GM19324 (cell line): ENCODE measurements around the gene ZCCHC3.

Experiments used
- ATAC-seq: cut with Tn5 transposase; IDR thresholded peaks from one replicate; pipeline ENCODE4 v1.9.1; 2021; ENCODE audit warnings: mild to moderate bottlenecking, moderate library complexity; ENCODE audit not compliant: unreplicated experiment, low FRiP score

Gene ZCCHC3

DNA sequence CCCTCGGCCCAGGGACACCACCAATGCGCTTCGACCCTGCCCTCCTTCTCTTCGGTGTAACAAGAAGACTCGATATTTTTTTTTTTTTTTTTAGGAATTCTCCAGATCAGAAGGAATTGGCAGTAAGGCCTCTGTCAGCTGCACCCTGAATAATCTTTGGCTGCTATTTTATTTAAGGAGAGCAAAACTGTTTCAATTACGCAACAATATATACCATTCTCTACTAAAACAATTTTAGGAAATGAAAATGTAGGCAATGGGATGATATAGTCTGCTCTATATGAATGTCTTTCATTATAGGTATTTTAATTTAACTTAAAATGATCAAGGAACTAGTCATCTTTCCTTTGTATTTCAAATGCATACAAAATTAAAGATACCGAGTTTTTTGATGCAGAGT lies 13.3 kb downstream of the ZCCHC3 start:
- ATAC-seq = no peak

DNA sequence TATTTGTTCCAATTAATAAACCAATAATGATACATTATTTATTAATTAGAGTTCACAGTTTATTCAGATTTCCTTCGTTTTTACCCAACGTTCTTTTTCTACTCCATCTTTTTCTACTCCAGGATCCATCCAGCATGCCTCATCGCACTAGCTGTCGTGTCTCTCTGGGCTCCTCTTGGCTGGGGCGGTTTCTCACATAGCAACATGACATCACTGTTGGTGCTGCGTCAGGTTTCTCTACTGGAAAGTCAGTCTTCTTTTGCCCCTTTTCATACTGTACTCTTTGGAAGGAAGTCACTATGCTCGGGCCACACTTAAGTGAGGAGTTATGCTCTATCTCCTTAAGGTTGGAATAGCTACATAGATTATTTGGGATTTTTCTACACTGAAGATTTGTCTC lies 14.2 kb downstream of the ZCCHC3 start:
- ATAC-seq = no peak

DNA sequence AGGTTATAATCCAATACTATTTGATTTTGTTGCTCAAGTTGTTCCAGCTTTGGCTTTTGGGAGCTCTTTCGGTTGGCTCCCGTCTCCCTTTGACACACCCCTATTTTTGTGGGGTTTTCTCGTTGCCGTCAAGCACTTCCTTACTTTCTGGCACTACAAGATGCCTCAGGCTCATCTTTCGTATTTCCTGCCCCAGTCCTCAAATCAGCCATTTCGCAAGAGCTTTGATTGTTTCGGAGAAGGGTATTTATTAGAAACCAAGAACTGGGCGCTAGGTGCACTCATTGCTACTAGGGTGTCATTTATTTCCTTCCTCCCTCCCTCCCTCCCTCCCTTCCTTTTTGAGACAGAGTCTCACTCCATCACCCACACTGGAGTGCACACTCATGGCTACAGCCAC lies 14.7 kb downstream of the ZCCHC3 start:
- no peak for ATAC-seq

DNA sequence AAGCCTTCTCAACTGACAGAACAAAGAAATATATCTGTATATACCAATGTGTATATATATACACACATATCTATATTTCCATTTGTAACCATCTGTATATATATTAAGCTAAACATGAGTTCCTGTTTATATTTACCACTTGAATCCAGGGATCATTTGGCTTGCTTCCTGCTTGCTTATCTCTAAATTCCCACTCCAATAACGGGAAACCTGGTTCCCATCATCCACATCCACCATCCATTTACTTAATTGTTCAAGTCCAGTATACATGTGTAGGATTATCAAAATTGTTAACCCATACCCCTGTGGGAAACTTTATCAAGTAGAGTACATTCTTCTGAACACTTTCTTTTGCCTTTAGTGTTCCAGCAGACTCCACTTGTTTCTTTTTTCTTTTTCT lies 15.5 kb downstream of the ZCCHC3 start:
- ATAC-seq = no peak

DNA sequence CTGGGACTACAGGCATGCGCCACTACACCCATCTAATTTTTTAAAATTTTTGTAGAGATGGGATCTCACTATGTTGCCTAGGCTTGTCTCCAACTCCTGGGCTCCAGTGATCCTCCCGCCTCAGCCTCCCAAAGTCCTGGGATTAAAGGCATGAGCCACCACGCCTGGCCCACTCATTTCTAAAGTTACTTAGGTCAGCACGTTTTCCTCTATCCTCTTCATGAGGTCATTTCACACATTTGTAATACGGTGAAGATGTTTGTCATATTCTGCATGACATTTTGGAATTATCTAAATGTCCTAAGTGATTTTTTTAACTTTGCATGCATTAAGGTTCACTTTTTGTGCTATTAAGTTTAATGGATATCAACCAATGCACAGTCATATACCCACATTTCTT lies 16.0 kb downstream of the ZCCHC3 start:
- ATAC-seq = no peak

DNA sequence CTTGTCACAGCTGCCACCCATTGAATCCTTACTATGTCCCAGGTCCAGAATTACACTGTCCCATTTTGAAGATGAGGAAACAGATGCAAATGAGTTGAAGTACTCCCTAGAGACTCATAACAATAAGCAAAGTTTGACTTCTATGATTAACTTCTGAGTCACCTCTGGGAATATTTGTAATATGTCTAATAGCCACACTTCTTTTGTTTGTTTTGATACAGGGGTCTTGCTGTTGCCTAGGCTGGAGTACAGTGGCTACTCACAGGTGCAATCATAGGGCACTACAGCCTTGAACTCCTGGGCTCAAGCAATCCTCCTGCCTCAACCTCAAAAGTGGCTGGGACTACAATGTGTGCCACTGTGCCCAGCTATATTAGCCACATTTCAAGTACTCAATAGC lies 16.6 kb downstream of the ZCCHC3 start:
- ATAC-seq = no peak

DNA sequence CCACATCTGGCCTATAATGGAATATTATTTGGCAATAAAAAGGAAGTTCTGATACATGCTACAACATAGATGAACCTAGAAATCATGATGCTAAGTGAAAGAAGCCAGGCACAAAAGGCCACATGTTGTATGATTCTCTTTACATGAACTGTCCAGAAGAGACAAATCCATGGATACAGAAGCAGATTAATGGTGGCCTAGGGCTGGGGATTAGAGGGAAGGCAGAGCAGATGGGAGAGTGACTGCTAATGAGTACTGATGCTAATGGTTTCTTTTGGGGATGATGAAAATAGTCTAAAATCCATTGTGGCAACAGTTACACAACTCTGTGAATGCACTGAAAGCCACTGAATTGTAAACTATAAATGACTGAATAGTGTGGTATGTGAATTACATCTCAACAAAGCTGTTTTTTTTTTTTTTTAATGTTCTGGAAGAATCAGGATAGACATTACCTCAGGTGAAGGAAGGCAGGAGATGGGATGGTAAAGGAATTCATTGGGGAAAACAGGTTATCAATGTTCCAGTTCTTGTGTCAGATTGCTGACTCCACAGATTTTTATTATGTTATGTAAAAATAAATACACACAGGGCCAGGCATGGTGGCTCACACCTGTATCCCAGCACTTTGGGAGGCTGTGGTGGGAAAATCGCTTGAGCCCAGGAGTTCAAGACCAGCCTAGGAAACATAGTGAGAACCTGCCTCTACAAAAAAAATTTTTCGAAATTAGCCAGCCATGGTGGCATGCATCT lies 19.1 kb downstream of the ZCCHC3 start:
- no peak for ATAC-seq

DNA sequence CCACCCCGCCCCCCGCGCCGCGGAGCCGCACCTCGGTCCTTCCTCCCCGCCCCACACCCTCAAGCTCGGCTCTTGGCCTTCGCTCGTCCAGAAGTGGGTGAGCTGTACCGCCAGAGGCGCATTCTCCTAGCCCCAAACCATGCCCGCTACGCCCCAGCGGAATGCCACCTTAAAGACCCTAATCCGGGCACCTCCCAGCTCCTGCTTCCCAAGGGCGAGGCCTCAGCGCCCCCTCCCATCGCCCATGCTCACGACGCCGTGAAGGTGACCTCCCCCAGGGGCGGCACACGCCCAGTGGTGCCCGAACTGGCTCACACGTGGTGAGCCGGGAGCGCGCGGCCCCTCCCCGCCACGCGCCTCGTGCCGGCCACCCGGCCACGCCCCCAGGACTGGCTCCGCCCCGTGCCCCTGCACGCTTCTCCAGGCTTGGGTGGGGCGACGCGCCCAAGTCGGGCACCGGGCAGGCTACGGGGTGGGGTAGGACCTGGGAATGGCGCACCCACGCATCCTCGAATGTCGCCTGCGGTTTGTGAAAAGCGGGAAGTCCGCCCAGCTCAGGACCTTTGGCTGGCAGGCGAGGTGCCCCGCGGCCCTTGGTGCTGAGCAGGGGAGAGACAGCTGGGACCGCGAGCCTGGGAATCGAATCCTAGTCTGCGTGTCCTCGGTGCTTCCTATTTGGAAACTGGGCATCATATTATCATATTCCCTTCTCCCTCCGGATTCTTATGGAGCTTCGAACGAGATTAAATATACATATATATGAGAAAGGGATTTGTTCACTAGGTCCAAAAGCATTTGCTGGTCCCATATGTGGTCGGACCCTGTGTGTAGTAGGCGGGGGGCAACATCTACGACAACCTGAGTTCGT lies 27.0 kb downstream of the ZCCHC3 start:
- peak; percentile 63 for ATAC-seq

DNA sequence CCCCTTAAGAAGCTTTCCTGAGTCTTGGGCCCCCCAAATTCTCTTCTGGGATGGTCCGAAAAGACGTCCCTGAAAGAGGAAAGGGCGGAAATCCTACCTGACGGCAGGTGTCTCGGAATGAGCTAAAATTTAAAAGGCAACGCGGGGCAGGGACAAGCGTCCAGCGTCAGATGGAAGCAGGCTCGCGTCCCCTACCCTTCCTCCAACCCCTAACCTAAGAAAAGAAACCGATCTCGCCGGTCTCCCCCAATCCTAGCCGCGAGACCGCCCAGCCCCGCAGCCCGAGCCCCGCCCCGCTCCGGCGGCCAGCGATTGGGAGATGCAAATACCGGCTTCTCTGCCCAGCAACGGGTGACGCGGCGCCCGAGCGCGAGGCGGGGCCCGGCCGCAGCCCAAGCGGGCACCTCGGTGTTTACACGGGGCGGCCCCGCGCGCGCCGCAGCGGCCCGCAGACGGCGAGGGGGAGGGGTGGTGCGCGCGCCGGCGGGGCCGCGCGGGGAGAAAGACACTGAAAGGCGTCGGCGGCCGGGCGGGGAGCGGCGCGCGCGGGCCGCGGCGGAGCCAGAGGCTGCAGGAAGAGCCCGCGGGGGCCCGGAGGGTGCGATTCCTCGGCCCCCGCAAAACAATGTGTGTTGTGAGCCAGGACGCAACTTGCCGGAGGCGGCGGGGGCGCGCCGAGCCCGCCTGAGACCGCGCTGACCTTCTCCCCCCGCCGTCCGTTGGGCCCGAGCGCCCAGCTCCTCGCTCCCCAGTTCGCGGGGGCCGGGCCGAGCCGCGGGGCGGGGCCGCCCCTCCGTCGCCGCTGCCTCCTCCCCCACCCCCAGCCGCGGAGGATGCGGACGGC lies 27.9 kb downstream of the ZCCHC3 start, which contains the start of gene SOX12:
Gene SOX12, plus strand, starts transcription at position 508 of the 844 bp plus-strand sequence. CDS start 373 bp downstream, outside the sequence.
- peak; percentile 74 for ATAC-seq

DNA sequence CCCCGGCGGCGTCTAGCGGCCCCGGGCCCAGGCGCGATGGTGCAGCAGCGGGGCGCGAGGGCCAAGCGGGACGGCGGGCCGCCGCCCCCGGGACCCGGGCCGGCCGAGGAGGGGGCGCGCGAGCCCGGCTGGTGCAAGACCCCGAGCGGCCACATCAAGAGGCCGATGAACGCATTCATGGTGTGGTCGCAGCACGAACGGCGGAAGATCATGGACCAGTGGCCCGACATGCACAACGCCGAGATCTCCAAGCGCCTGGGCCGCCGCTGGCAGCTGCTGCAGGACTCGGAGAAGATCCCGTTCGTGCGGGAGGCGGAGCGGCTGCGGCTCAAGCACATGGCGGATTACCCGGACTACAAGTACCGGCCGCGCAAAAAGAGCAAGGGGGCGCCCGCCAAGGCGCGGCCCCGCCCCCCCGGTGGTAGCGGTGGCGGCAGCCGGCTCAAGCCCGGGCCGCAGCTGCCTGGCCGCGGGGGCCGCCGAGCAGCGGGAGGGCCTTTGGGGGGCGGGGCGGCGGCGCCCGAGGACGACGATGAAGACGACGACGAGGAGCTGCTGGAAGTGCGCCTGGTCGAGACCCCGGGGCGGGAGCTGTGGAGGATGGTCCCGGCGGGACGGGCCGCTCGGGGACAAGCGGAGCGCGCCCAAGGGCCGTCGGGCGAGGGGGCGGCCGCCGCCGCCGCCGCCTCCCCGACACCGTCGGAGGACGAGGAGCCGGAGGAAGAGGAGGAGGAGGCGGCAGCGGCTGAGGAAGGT lies 28.7 kb downstream of the ZCCHC3 start:
- ATAC-seq = peak; percentile 6

DNA sequence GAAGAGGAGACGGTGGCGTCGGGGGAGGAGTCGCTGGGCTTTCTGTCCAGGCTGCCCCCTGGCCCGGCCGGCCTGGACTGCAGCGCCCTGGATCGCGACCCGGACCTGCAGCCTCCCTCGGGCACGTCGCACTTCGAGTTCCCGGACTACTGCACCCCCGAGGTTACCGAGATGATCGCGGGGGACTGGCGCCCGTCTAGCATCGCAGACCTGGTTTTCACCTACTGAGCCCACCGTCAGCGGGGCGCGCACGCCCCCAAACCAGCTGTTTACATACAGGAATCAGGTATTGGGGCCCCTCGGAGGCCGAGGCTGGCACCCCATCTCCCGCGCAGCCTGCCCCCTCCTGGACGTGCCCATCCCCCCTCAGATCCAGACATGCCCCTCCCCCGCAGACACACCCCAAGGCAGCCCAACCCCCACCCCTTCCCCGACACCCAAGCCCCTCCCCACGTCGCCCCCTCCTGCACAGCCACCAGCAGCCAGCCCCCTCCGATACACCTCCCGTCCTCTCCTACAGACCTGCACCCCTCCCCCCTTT lies 29.3 kb downstream of the ZCCHC3 start:
- ATAC-seq = no peak

DNA sequence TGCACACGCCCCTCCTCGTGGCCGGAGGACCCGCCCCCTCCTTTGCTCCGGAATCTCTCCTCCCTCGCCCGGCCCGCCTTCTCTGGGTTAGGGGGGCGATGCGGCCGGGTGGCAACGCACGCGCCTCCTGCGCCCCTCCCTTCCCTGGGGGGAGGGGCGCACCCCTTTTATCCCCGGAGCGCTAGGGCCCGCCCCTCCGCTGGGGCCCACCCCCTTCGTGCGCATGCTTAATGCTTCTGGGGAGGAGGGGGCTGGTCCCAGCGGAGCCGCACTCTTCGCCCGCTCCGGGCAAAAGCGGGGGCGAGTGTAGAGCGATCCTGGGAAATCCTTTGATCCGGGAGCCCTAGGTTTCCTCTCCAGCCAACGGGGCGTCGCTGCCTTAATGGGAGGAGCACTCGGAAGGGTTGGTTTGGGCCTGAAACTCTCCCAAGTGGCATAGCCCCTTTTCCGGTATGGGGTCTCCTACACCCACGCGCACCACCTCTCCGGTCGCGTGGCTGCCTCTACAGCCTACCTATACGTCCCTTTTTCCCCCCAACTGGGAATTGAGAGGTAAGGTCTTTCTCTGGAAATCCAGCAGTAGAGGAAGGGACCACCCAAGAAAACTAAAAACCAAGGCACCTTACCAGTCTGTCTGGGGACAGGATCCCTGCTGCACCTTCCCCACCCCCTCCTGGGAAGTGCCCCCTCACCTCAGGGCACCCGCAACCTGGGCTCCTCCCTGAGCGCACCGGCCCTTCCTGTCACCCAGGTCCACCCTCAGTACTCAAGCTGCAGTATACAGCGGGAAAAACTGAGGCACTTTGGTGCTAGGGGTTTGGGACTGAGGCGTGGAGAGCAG lies 30.0 kb downstream of the ZCCHC3 start:
- no peak for ATAC-seq

DNA sequence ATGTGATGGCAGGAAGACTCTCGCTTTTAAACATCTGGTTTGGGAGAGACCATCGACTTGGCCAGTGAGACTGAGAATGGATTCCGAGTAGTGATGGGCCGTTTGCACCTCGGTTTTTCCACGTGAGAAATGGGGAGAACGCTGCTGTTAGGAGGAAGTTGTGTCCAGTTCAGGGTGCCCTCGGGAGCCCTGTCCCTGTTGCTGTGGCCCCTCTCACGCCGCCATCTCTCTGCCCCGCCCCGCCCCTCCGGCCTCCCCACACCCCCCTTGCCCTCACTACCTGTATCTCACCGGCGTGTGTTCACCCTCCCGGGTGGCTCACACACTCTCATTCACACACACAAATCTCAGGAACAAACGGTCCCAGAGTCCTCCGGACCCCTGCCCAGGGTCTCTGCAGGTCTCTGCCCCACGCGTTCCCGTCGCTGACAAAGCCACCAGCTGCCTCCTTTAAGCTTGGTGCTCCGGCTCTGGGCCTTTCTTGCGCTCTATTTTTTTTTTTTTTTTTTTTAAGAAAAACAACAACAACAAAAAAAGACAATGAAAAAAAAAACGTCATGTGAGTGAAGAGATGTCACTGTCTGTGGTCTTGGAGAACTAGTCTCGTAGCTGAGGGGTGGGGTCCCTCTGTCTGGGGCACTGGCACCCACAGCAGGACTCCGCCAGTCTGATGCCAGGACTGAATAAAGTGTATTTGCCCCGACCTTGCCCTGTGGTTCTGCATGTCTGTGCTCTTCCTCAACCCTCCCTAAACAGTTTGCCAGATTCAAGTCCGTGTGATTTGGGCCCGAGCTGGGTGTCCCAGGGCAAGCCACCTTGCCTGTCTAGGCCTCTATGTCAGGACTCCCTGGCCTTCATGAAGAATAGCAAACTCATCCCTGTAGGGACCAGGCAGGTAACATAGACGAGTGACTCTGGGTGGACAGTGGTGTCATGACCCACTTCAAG lies 30.9 kb downstream of the ZCCHC3 start:
- no peak for ATAC-seq

DNA sequence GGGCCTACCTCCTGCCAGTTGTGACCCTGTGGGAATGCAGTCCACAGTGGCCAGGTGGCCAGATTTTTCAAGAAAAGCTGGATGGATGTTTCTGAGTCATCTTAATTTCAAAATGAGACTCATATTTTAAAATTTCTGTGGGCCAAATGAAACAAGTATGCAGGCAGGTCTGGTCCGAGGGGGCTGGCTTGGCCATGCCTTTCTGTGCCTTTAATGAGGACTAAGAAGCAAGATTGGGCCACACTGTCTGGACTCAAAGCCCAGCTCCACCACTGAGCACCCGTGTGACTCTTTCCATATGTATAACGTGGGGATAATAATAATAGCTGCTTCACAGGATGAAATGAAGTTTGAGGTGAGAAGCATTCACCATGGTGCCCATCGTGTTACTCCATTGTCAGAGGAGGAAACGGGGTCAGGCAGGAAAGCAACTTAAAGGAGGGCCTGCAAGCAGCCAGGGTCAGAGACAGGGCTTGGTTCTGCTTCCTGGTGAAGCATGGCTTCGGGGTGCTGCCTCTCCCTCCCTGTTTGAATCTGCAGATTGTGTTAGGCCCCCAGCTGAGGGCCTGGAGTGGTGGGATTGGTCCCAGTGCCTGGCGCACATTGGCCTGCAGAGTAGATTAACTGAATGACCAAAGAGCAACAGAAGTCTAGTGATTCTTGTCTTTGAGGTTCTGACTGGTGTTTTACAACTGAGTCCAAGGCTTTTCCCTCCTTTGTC lies 31.8 kb downstream of the ZCCHC3 start:
- ATAC-seq = no peak

DNA sequence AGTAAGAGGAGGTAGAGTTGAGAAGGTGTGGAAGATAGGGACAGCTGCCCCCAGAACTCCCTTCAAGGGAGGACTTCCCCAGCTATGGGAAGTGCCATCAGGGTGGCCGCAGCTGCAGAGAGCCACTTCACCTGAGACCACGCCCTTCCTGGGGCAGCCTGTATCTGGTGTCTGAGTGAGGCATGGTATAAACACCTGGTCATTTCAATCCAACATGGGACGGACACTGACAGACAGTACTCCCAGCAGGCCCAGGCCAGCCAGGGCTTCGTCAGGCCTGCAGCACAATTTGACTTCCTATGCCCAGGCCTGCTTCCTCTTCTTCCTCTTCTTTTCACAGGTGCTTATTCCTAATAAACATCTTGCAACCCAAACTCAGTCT lies 32.5 kb downstream of the ZCCHC3 start:
- no peak for ATAC-seq

DNA sequence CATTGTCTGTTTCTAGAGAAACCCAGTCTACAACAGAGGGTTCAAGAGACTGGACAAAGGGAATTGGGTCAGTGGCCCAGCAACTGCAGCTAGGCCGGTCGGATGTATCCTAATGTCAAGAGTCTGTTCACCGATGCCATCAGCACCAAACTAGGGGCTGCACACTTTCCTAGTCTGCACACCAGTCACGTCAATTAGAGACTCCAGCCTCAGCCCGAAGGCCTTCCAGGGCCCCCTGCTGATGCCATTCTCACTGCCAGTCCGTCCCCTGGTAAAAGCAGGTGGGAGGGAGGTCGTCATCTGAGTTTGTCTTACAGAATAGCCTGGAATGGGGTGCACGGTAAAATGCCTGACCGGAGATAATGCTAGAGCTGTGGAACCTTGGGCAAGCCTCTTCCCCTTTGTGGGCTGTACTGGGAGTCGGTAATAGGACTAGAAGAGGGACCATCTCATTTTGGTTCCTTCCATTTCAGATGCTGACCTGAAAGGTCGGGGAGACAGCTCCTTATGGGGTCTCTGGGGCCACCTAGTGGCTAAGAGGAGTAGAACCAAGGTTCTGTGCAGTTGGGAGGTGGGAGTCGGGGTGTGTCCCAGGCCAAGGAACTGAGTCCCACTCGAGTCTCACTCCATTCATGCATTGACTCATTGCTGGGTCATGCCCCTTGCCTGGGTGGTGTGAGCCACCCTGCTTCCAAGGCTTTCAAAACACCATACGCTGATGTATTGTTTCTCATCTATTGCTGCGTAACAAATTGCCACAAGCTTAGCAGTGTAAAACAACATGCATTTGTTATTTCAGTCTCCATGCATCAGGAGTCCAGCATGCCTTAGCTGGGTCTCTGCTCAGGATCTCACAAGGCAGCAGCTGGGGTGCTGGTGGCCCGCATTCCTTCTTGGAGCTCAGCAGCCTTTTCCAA lies 33.1 kb downstream of the ZCCHC3 start:
- ATAC-seq = no peak
